ENCODE measurements around the gene ZNF607. TPM values are rescaled to one million over a fixed set of nuclear protein-coding genes. Genes with fewer than 3 reads are reported as not detected.
"Not testable (repeated sequence)": the region's sequence is repeated elsewhere in the genome, so short reads cannot be mapped to it uniquely, and the experiment has no call there.

Gene ZNF607
- total RNA-seq, 1 donor from 2014 or later, result 18.9 TPM

DNA sequence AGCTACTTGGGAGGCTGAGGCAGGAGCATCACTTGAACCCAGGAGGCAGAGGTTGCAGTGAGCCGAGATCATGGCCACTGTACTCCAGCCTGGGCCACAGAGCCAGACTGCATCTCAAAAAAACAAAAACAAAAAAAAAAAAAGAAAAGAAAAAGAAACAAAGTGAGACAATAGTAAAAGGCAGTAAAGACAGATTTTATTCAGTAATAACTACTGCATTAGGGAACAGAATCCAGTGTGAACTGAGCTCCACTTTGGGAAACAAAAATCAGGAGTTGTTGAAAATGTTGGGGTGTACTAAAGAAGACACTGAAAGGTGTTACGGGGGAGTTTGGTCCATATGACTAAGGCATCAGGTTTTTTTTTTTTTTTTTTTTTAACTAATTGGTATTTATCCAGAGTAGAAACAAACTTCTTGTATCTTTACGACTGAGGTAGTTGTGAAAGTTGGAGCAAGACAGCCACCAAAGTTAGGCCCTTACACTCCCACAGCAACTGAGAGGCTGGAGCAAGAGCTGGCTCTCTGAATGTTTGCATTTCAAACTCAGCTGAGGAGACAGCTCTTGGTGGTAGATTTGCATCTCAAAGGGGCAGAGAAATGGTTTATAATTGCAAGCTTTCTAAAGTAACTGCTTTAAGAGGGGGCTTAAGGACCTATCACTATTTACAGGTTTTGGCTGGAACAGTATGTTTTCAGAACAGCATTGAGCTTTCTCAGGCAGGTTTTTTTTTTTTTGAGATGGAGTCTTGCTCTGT, 24.2 kb downstream of the ZNF607 start:
- Mint-ChIP-seq H3K27me3 (ENCODE audit: low read depth) (no peaks in the 10 kb centered on the region), H3K36me3 (ENCODE audit: low read depth) (peaks cover 40% of the 10 kb centered on the region), H3K4me1 (peaks cover 16% of the 10 kb centered on the region), H3K27ac (ENCODE audit: unreplicated experiment) (no peak overlapping the region), H3K9me3 (peaks cover 16% of the 10 kb centered on the region), H3K4me3 (no peak overlapping the region)
- DNase-seq (ENCODE audit: low read depth, low spot score), result no peak
- no peak for TF ChIP-seq CTCF (conservative IDR thresholded peaks at IDR 0.05)

- DNase-seq (ENCODE audit: low read depth, low spot score), result peak; percentile 1
- peak overlapping the region; percentile 65 for H3K4me3 Mint-ChIP-seq
- H3K36me3 Mint-ChIP-seq (ENCODE audit: low read depth), result peaks cover 26% of the 10 kb centered on the region
- peaks cover 3% of the 10 kb centered on the region for H3K9me3 Mint-ChIP-seq
- peak overlapping the region; percentile 4 for H3K27ac Mint-ChIP-seq (ENCODE audit: unreplicated experiment)
- TF ChIP-seq CTCF (conservative IDR thresholded peaks at IDR 0.05), result no peak
- H3K4me1 Mint-ChIP-seq, result peaks cover 16% of the 10 kb centered on the region
- no peaks in the 10 kb centered on the region for H3K27me3 Mint-ChIP-seq (ENCODE audit: low read depth)
Measured at GRCh38 chr19:37692956-37693620, 26.5 kb downstream of the ZNF607 start.

GRCh38 chr19:37691881-37692504, 27.6 kb downstream of the ZNF607 start:
- peak overlapping the region; percentile 99 for H3K27ac Mint-ChIP-seq (ENCODE audit: unreplicated experiment)
- DNase-seq (ENCODE audit: low read depth, low spot score), result peak; percentile 79
- H3K27me3 Mint-ChIP-seq (ENCODE audit: low read depth), result no peaks in the 10 kb centered on the region
- H3K9me3 Mint-ChIP-seq, result no peaks in the 10 kb centered on the region
- H3K4me1 Mint-ChIP-seq, result peaks cover 16% of the 10 kb centered on the region
- TF ChIP-seq CTCF (conservative IDR thresholded peaks at IDR 0.05), result peak; percentile 23
- peak overlapping the region; percentile 96 for H3K4me3 Mint-ChIP-seq
- H3K36me3 Mint-ChIP-seq (ENCODE audit: low read depth), result peaks cover 23% of the 10 kb centered on the region

GRCh38 chr19:37683520-37683919, 36.0 kb downstream of the ZNF607 start:
- Mint-ChIP-seq H3K36me3 (ENCODE audit: low read depth) (peaks cover 46% of the 10 kb centered on the region), H3K4me3 (no peak overlapping the region), H3K27me3 (ENCODE audit: low read depth) (no peaks in the 10 kb centered on the region), H3K4me1 (no peaks in the 10 kb centered on the region), H3K9me3 (peaks cover 12% of the 10 kb centered on the region), H3K27ac (ENCODE audit: unreplicated experiment) (no peak overlapping the region)
- no peak for TF ChIP-seq CTCF (conservative IDR thresholded peaks at IDR 0.05)
- DNase-seq (ENCODE audit: low read depth, low spot score), result no peak

- Mint-ChIP-seq H3K27ac (ENCODE audit: unreplicated experiment) (no peak overlapping the region), H3K4me3 (no peak overlapping the region), H3K4me1 (no peaks in the 10 kb centered on the region), H3K36me3 (ENCODE audit: low read depth) (peaks cover 16% of the 10 kb centered on the region), H3K9me3 (peaks cover 16% of the 10 kb centered on the region), H3K27me3 (ENCODE audit: low read depth) (no peaks in the 10 kb centered on the region)
- DNase-seq (ENCODE audit: low read depth, low spot score), result no peak
- TF ChIP-seq CTCF (conservative IDR thresholded peaks at IDR 0.05), result no peak
Measured at GRCh38 chr19:37669450-37669914, 50.1 kb downstream of the ZNF607 start.

GRCh38 chr19:37657157-37657556, 62.4 kb downstream of the ZNF607 start:
- Mint-ChIP-seq H3K4me1 (peaks cover 34% of the 10 kb centered on the region), H3K9me3 (peaks cover 10% of the 10 kb centered on the region), H3K4me3 (peak overlapping the region; percentile 93), H3K36me3 (ENCODE audit: low read depth) (peaks cover 33% of the 10 kb centered on the region)
- not testable (repeated sequence) for H3K27me3 Mint-ChIP-seq (ENCODE audit: low read depth); H3K27ac Mint-ChIP-seq (ENCODE audit: unreplicated experiment); DNase-seq (ENCODE audit: low read depth, low spot score)
